Measurements from ENCODE around the gene DUSP6.

DUSP6 gene

DNA sequence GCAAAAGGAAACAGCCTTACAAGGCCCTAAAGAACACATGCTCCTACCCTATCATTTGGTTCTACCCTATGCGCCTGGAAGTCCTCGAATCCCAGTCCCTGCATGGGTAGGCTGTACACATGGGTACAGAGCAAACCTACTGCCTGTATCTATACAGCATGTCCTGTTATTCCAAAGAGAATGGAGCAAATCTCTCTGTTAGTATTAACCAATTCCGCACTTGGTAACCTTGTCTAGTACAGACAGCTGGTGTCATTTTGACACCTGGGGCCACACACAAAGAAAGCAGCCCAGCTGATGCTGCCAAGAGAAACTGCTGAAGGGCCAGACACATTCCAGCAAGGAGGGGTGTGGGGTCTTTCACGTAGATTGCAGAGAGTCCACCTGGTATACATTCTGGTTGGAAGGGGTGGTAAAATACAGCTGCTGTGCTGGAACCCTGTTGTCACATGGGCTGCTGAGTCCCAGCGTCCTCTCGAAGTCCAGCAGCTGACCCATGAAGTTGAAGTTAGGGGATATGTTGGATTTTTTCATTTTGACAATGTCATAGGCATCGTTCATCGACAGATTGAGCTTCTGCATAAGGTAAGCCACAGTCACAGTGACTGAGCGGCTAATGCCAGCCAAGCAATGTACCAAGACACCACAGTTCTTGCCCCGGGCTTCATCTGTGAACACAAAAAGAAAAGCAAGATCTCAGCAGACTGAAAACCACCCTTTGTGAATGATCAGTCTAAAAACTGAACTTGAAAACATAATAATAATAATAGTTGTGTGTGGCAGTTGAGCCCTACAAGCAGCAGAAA is 3.2 kb downstream of the DUSP6 start:
- Histone ChIP-seq H3K14ac (ENCODE audit: low read length in 2 of 2) (peak overlapping the region in 1 of 2 experiments; percentile 62), H3K9ac (ENCODE audit: low read length) (peak overlapping the region; percentile 100), H3K4me2 (ENCODE audit: low read length, poor library complexity, severe bottlenecking) (peak overlapping the region; percentile 79), H3K27me3 (ENCODE audit: control insufficient read depth in 1 of 2, insufficient read depth in 1 of 2, low read length in 2 of 2) (no peaks in the 10 kb centered on the region), H2BK120ac (ENCODE audit: low read depth, low read length) (no peak overlapping the region), H2AFZ (ENCODE audit: low read depth, low read length) (no peak overlapping the region), H3K4me1 (ENCODE audit: control insufficient read depth, insufficient read depth, low read depth, low read length) (peaks cover 12% of the 10 kb centered on the region), H3K18ac (ENCODE audit: low read depth in 1 of 2, low read length in 2 of 2) (peak overlapping the region in 1 of 2 experiments; percentile 75), H4K8ac (ENCODE audit: low read length) (no peak overlapping the region), H3K79me1 (replicated peaks; ENCODE audit: low read length, poor library complexity, severe bottlenecking) (peaks cover 2% of the 10 kb centered on the region), H3K4ac (ENCODE audit: low read depth in 1 of 2, low read length in 2 of 2) (peak overlapping the region; percentile 3 to 29), H2BK5ac (ENCODE audit: low read depth, low read length, poor library complexity, severe bottlenecking) (no peak overlapping the region), H2BK15ac (ENCODE audit: low read depth, poor library complexity, severe bottlenecking) (no peak overlapping the region), H3K27ac (ENCODE audit: low read length, poor library complexity, severe bottlenecking) (peak overlapping the region; percentile 16), H4K91ac (ENCODE audit: low read length) (no peak overlapping the region), H2AK5ac (ENCODE audit: low read length, severe bottlenecking) (no peak overlapping the region), H3K4me3 (ENCODE audit: insufficient read depth in 1 of 2, low read depth in 1 of 2, low read length in 2 of 2) (peak overlapping the region in 1 of 2 experiments; percentile 98), H2BK12ac (ENCODE audit: low read length in 2 of 2) (peak overlapping the region in 1 of 2 experiments; percentile 66), H3K9me3 (ENCODE audit: control insufficient read depth, low read length) (no peaks in the 10 kb centered on the region), H3K36me3 (ENCODE audit: control insufficient read depth in 1 of 2, insufficient read depth in 2 of 2, low read depth in 1 of 2, low read length in 2 of 2) (peaks cover 0 to 42% of the 10 kb centered on the region in 2 experiments), H3K23ac (ENCODE audit: low read length in 2 of 2) (peak overlapping the region in 1 of 2 experiments; percentile 53)
- 34% methylated on average over 9 of the region's 10 CpGs for WGBS
- DNase-seq, result peak; percentile 35

- Histone ChIP-seq H4K8ac (ENCODE audit: low read length) (no peak overlapping the region), H3K27me3 (ENCODE audit: control insufficient read depth in 1 of 2, insufficient read depth in 1 of 2, low read length in 2 of 2) (no peaks in the 10 kb centered on the region), H2BK15ac (ENCODE audit: low read depth, poor library complexity, severe bottlenecking) (no peak overlapping the region), H3K4me2 (ENCODE audit: low read length, poor library complexity, severe bottlenecking) (no peak overlapping the region), H3K4me1 (ENCODE audit: control insufficient read depth, insufficient read depth, low read depth, low read length) (peaks cover 12% of the 10 kb centered on the region), H3K9me3 (ENCODE audit: control insufficient read depth, low read length) (no peaks in the 10 kb centered on the region), H2AFZ (ENCODE audit: low read depth, low read length) (no peak overlapping the region), H3K36me3 (ENCODE audit: control insufficient read depth in 1 of 2, insufficient read depth in 2 of 2, low read depth in 1 of 2, low read length in 2 of 2) (peaks cover 0 to 42% of the 10 kb centered on the region in 2 experiments), H4K91ac (ENCODE audit: low read length) (no peak overlapping the region), H3K14ac (ENCODE audit: low read length in 2 of 2) (no peak overlapping the region), H2AK5ac (ENCODE audit: low read length, severe bottlenecking) (no peak overlapping the region), H2BK5ac (ENCODE audit: low read depth, low read length, poor library complexity, severe bottlenecking) (no peak overlapping the region), H3K79me1 (replicated peaks; ENCODE audit: low read length, poor library complexity, severe bottlenecking) (peaks cover 4% of the 10 kb centered on the region), H3K27ac (ENCODE audit: low read length, poor library complexity, severe bottlenecking) (no peak overlapping the region), H3K23ac (ENCODE audit: low read length in 2 of 2) (no peak overlapping the region), H3K9ac (ENCODE audit: low read length) (peak overlapping the region; percentile 100), H2BK12ac (ENCODE audit: low read length in 2 of 2) (no peak overlapping the region), H2BK120ac (ENCODE audit: low read depth, low read length) (no peak overlapping the region), H3K18ac (ENCODE audit: low read depth in 1 of 2, low read length in 2 of 2) (peak overlapping the region in 1 of 2 experiments; percentile 25), H3K4me3 (ENCODE audit: insufficient read depth in 1 of 2, low read depth in 1 of 2, low read length in 2 of 2) (peak overlapping the region in 1 of 2 experiments; percentile 98), H3K4ac (ENCODE audit: low read depth in 1 of 2, low read length in 2 of 2) (peak overlapping the region in 1 of 2 experiments; percentile 33)
- WGBS, result 67% methylated on average over 3 of the region's 3 CpGs
- no peak for DNase-seq
Measured at GRCh38 chr12:89347325-89347829, 4.9 kb downstream of the DUSP6 start.

GRCh38 chr12:89346741-89347324 is 5.5 kb downstream of the DUSP6 start:
- Histone ChIP-seq H3K4ac (ENCODE audit: low read depth in 1 of 2, low read length in 2 of 2) (no peak overlapping the region), H3K4me1 (ENCODE audit: control insufficient read depth, insufficient read depth, low read depth, low read length) (peaks cover 12% of the 10 kb centered on the region), H3K79me1 (replicated peaks; ENCODE audit: low read length, poor library complexity, severe bottlenecking) (peaks cover 4% of the 10 kb centered on the region), H2BK12ac (ENCODE audit: low read length in 2 of 2) (no peak overlapping the region), H2AFZ (ENCODE audit: low read depth, low read length) (no peak overlapping the region), H3K4me2 (ENCODE audit: low read length, poor library complexity, severe bottlenecking) (no peak overlapping the region), H3K4me3 (ENCODE audit: insufficient read depth in 1 of 2, low read depth in 1 of 2, low read length in 2 of 2) (peak overlapping the region in 1 of 2 experiments; percentile 98), H4K8ac (ENCODE audit: low read length) (no peak overlapping the region), H2BK15ac (ENCODE audit: low read depth, poor library complexity, severe bottlenecking) (no peak overlapping the region), H3K18ac (ENCODE audit: low read depth in 1 of 2, low read length in 2 of 2) (peak overlapping the region in 1 of 2 experiments; percentile 57), H3K27me3 (ENCODE audit: control insufficient read depth in 1 of 2, insufficient read depth in 1 of 2, low read length in 2 of 2) (no peaks in the 10 kb centered on the region), H3K27ac (ENCODE audit: low read length, poor library complexity, severe bottlenecking) (peak overlapping the region; percentile 10), H3K9ac (ENCODE audit: low read length) (peak overlapping the region; percentile 100), H2AK5ac (ENCODE audit: low read length, severe bottlenecking) (no peak overlapping the region), H2BK120ac (ENCODE audit: low read depth, low read length) (no peak overlapping the region), H4K91ac (ENCODE audit: low read length) (no peak overlapping the region), H3K36me3 (ENCODE audit: control insufficient read depth in 1 of 2, insufficient read depth in 2 of 2, low read depth in 1 of 2, low read length in 2 of 2) (peaks cover 0 to 42% of the 10 kb centered on the region in 2 experiments), H3K9me3 (ENCODE audit: control insufficient read depth, low read length) (no peaks in the 10 kb centered on the region), H3K14ac (ENCODE audit: low read length in 2 of 2) (no peak overlapping the region), H2BK5ac (ENCODE audit: low read depth, low read length, poor library complexity, severe bottlenecking) (no peak overlapping the region), H3K23ac (ENCODE audit: low read length in 2 of 2) (no peak overlapping the region)
- peak; percentile 85 for DNase-seq
- 11% methylated on average over 6 of the region's 8 CpGs for WGBS
